ENCODE measurements around the gene CFAP90. TPM values are rescaled to one million over a fixed set of nuclear protein-coding genes. Genes with fewer than 3 reads are reported as not detected.
A peak's percentile ranks its signal among the peaks of the same experiment; 100 is the strongest.

CFAP90 gene
- total RNA-seq (1 to 10 TPM in 3 of 6 donors, under 1 TPM in 3; 0.61 to 1.7 (median 1.1) TPM), polyA plus RNA-seq (1 to 10 TPM; 2.1 to 7.4 TPM)

GRCh38 chr5:7850395-7851239, at the start of gene CFAP90:
Gene CFAP90, minus strand, starts transcription at chr5:7851133. Its CDS starts 112 bp downstream, at chr5:7851021.
- Histone ChIP-seq H3K4me3 (peak within 1 kb of the TSS; percentile 18 to 70 (median 60)), H3K27me3 (no peaks in the 10 kb centered on the region), H3K9me3 (no peaks in the 10 kb centered on the region), H3K36me3 (no peaks in the 10 kb centered on the region), H3K27ac (peak within 1 kb of the TSS; percentile 33 to 71 (median 56)), H3K4me1 (peaks cover 11 to 14% (median 13%) of the 10 kb centered on the region in 3 donors)
- TF ChIP-seq, protein P1, sequence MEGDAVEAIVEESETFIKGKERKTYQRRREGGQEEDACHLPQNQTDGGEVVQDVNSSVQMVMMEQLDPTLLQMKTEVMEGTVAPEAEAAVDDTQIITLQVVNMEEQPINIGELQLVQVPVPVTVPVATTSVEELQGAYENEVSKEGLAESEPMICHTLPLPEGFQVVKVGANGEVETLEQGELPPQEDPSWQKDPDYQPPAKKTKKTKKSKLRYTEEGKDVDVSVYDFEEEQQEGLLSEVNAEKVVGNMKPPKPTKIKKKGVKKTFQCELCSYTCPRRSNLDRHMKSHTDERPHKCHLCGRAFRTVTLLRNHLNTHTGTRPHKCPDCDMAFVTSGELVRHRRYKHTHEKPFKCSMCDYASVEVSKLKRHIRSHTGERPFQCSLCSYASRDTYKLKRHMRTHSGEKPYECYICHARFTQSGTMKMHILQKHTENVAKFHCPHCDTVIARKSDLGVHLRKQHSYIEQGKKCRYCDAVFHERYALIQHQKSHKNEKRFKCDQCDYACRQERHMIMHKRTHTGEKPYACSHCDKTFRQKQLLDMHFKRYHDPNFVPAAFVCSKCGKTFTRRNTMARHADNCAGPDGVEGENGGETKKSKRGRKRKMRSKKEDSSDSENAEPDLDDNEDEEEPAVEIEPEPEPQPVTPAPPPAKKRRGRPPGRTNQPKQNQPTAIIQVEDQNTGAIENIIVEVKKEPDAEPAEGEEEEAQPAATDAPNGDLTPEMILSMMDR (IDR thresholded peaks at IDR 0.05): peak in 3 of 4 donors; percentile 18 to 35 (median 27)
- FAIRE-seq: no peak
- peak; percentile 71 to 91 (median 80) for DNase-seq
- ATAC-seq: peak; percentile 74 to 84 (median 79)
- intact Hi-C loops (cut with DNase I): no loop called here
- WGBS, 2 donors: 3 to 5% methylated on average over 30 to 75 of the region's 76 CpGs

DNA sequence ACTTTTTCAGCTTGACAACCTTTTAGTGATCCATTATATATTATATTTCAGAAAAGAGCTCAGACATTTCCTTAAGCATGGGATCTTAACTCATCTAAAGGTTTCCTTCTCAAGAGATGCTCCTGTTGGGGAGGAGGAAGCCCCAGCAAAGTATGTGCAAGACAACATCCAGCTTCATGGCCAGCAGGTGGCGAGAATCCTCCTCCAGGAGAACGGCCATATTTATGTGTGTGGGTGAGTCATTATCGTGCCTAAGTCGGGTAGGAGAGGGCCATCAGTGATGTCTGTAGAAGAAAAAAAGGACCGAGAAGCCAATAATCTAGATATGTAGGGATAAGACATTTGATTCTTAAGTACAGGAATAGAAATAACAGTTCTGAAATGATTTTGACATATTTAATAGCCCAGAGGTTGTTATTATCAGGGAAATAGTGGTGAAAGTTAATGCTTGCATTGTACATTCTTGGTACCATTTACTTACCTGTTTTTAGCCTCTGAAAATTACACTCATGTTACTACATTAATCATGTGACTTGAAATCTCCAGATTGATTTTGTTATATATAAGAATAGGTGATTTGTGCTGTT, 46.2 kb upstream of the CFAP90 start:
- DNase-seq: no peak
- FAIRE-seq: no peak
- ATAC-seq: no peak
- peaks cover 9 to 75% (median 22%) of the 10 kb centered on the region in 3 donors for H3K36me3 ChIP-seq
- H3K4me1 ChIP-seq: no peaks in the 10 kb centered on the region
- H3K4me3 ChIP-seq: no peak overlapping the region
- intact Hi-C loops (cut with DNase I): no loop called here
- no peak overlapping the region for H3K27ac ChIP-seq
- WGBS, 2 donors: 73 to 87% methylated on average over 5 of the region's 5 CpGs
- no peaks in the 10 kb centered on the region for H3K27me3 ChIP-seq
- TF ChIP-seq, protein P1 (IDR thresholded peaks at IDR 0.05): no peak
- no peaks in the 10 kb centered on the region for H3K9me3 ChIP-seq

DNA sequence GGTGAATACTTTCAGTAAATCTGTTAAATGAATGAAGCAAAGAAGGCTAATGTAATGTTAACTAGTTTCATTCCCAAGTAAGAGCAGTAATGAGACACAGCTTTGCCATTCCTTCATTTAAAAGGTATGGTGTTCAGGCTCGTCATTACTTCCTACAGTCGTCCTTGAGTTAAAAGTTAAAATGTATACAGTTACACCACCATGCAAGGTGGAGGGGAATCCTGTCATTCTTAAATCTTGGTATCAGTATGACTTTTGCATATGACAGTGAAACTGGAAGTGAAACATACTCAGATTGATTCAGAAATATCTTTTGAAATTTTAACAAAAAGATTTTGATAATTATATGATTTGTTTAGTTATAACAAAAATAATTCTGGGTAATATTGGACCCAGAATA, 43.9 kb upstream of the CFAP90 start:
- intact Hi-C loops (cut with DNase I): no loop called here
- H3K27me3 ChIP-seq: no peaks in the 10 kb centered on the region
- 75 to 80% methylated on average over 2 of the region's 2 CpGs for WGBS, 2 donors
- no peak for FAIRE-seq
- no peak overlapping the region for H3K4me3 ChIP-seq
- H3K9me3 ChIP-seq: no peaks in the 10 kb centered on the region
- H3K27ac ChIP-seq: no peak overlapping the region
- H3K4me1 ChIP-seq: no peaks in the 10 kb centered on the region
- no peak for ATAC-seq
- TF ChIP-seq, protein P1 (IDR thresholded peaks at IDR 0.05): no peak
- no peak for DNase-seq
- peaks cover 9 to 69% (median 19%) of the 10 kb centered on the region in 3 donors for H3K36me3 ChIP-seq

DNA sequence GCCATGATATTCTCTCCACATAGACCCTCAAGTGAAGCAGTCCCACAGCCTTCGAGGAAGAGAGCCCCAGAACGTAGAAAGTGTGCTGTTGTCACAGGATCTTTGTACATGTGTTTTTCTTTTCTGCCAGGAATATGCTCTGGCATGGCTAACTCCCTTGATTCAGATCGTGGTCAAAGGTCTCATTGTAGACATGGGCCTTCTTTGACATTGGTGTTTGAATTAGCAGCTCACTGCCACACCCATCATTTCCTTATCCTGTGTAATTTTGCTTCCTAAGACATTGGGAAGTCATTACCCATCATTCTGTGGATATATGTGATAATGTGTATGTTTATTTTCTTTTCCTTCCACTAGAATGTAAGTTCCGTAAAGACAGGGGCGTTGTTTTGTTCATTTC, 43.5 kb upstream of the CFAP90 start:
- Histone ChIP-seq H3K27ac (no peak overlapping the region), H3K9me3 (no peaks in the 10 kb centered on the region), H3K36me3 (peaks cover 9 to 68% (median 23%) of the 10 kb centered on the region in 3 donors), H3K4me3 (no peak overlapping the region), H3K4me1 (no peaks in the 10 kb centered on the region), H3K27me3 (no peaks in the 10 kb centered on the region)
- DNase-seq (no peak), FAIRE-seq (no peak), ATAC-seq (no peak)
- TF ChIP-seq, protein P1 (IDR thresholded peaks at IDR 0.05): no peak
- 83 to 84% methylated on average over 5 of the region's 5 CpGs for WGBS, 2 donors
- intact Hi-C loops (cut with DNase I): no loop called here

Data from pancreas (tissue), 10 donors.